ENCODE results near the gene SASH1. TPM values are rescaled to one million over a fixed set of nuclear protein-coding genes. Genes with fewer than 3 reads are reported as not detected.
"Not testable (repeated sequence)": the region's sequence is repeated elsewhere in the genome, so short reads cannot be mapped to it uniquely, and the experiment has no call there.

SASH1 gene
- total RNA-seq, 2 donors from 2014 or later, result 4.6 to 12.4 TPM

DNA sequence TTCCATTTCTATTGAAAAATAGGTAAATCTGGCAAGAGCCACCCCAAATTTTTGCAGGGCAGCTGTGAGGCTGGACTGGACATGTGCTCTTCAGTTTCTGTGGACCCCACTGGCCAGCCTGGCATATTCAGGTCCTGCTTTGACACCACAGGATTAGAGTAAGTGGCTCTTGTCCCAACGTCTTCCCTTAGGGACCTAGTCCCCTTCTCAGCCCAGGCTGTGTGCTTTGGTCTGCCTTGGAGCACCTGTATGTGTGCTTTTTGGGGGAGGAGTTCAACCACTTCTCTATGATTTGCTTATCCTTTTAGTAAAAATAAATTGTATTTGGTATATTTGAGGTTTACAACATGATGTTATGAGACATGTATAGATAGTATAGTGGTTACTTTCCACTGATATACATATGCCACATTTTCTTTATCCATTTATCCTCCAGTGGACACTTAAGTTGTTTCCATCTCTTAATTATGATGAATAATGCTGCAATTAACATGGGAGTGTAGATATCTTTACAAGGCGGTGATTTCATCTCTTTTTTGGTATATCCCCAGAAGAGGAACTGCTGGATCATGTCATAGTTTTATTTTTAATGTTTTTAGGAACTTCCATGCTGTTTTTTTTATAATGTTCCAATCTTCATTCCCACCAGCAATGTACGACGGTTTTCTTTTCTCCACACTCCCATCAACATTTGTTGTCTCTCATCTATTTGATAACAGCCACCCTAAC, 236.4 kb downstream of the SASH1 start:
- H3K4me1 ChIP-seq (ENCODE audit: control insufficient read depth, insufficient read depth, low read length), result peaks cover 5% of the 10 kb centered on the region
- no peak overlapping the region for H3K4me3 ChIP-seq (ENCODE audit: low read length)
- H3K36me3 ChIP-seq (ENCODE audit: control insufficient read depth, insufficient read depth, low read length), result no peaks in the 10 kb centered on the region
- WGBS, 2 experiments (ENCODE audit: insufficient coverage in 1 of 2, insufficient read length in 1 of 2), result 38 to 58% methylated on average over 2 to 4 of the region's 4 CpGs
- peaks cover 21% of the 10 kb centered on the region for H3K9me3 Mint-ChIP-seq
- no peaks in the 10 kb centered on the region for H3K27me3 Mint-ChIP-seq (ENCODE audit: insufficient read depth)
- TF ChIP-seq, protein P1, sequence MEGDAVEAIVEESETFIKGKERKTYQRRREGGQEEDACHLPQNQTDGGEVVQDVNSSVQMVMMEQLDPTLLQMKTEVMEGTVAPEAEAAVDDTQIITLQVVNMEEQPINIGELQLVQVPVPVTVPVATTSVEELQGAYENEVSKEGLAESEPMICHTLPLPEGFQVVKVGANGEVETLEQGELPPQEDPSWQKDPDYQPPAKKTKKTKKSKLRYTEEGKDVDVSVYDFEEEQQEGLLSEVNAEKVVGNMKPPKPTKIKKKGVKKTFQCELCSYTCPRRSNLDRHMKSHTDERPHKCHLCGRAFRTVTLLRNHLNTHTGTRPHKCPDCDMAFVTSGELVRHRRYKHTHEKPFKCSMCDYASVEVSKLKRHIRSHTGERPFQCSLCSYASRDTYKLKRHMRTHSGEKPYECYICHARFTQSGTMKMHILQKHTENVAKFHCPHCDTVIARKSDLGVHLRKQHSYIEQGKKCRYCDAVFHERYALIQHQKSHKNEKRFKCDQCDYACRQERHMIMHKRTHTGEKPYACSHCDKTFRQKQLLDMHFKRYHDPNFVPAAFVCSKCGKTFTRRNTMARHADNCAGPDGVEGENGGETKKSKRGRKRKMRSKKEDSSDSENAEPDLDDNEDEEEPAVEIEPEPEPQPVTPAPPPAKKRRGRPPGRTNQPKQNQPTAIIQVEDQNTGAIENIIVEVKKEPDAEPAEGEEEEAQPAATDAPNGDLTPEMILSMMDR (conservative IDR thresholded peaks at IDR 0.05), result no peak
- H3K27ac ChIP-seq (ENCODE audit: low read depth, low read length), result no peak overlapping the region
- peaks cover 14% of the 10 kb centered on the region for H3K4me1 Mint-ChIP-seq
- H3K9ac ChIP-seq (ENCODE audit: extremely low read depth, low read length, poor library complexity, severe bottlenecking), result no peak overlapping the region
- no peaks in the 10 kb centered on the region for H3K27me3 ChIP-seq (ENCODE audit: control insufficient read depth, insufficient read depth, low read length, poor library complexity, severe bottlenecking)
- peaks cover 4% of the 10 kb centered on the region for H3K36me3 Mint-ChIP-seq (ENCODE audit: low read depth)
- peaks cover 13% of the 10 kb centered on the region for H3K9me3 ChIP-seq (ENCODE audit: control insufficient read depth, low read length)
- no peak for DNase-seq
- H3K27ac Mint-ChIP-seq, result no peak overlapping the region
- H3K4me3 Mint-ChIP-seq, result no peak overlapping the region

DNA sequence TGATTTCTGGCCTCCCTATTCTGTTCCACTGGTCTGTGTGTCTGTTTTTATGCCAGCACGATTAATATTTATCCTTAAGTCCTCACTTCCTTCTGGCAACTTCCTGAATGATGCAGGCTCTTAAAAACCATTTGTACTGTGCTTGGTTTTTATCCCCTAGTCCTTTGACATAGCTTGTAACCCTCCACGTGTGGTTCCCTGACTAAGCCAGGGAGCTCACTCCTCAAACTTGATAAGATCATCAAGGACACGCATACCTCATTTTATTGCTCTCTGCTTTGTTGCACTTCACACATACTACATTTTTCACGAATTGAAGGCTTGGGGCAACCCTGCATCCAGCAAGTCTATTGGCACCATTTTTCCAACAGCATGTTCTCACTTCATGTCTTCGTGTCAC, 237.8 kb downstream of the SASH1 start:
- H3K27ac ChIP-seq (ENCODE audit: low read depth, low read length), result no peak overlapping the region
- H3K4me1 Mint-ChIP-seq, result peaks cover 14% of the 10 kb centered on the region
- H3K4me3 ChIP-seq (ENCODE audit: low read length), result no peak overlapping the region
- peaks cover 21% of the 10 kb centered on the region for H3K9me3 ChIP-seq (ENCODE audit: control insufficient read depth, low read length)
- H3K9me3 Mint-ChIP-seq, result peaks cover 35% of the 10 kb centered on the region
- H3K36me3 ChIP-seq (ENCODE audit: control insufficient read depth, insufficient read depth, low read length), result no peaks in the 10 kb centered on the region
- TF ChIP-seq, protein P1 (conservative IDR thresholded peaks at IDR 0.05), result no peak
- peaks cover 5% of the 10 kb centered on the region for H3K4me1 ChIP-seq (ENCODE audit: control insufficient read depth, insufficient read depth, low read length)
- no peak overlapping the region for H3K4me3 Mint-ChIP-seq
- no peak for DNase-seq
- H3K27me3 ChIP-seq (ENCODE audit: control insufficient read depth, insufficient read depth, low read length, poor library complexity, severe bottlenecking), result no peaks in the 10 kb centered on the region
- H3K36me3 Mint-ChIP-seq (ENCODE audit: low read depth), result peaks cover 6% of the 10 kb centered on the region
- no peak overlapping the region for H3K27ac Mint-ChIP-seq
- no peak overlapping the region for H3K9ac ChIP-seq (ENCODE audit: extremely low read depth, low read length, poor library complexity, severe bottlenecking)
- no peaks in the 10 kb centered on the region for H3K27me3 Mint-ChIP-seq (ENCODE audit: insufficient read depth)
- 91% methylated on average over 4 of the region's 5 CpGs for WGBS, 2 experiments (ENCODE audit: insufficient coverage in 1 of 2, insufficient read length in 1 of 2)

DNA sequence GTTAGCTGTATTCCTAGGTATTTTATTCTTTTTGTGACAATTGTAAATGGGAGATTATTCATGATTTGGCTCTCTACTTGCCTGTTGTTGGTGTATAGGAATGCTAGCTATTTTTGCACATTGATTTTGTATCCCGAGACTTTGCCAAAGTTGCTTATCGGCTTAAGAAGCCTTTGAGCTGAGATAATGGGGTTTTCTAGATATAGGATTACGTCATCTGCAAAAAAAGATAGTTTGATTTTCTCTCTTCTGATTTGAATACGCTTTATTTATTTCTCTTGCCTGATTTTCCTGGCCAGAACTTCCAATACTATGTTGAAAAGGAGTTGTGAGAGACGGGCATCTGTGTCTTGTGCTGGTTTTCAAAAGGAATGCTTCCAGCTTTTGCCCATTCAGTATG, 241.0 kb downstream of the SASH1 start:
- Histone ChIP-seq H3K4me1 (ENCODE audit: control insufficient read depth, insufficient read depth, low read length) (peaks cover 1% of the 10 kb centered on the region), H3K27ac (ENCODE audit: low read depth, low read length) (no peak overlapping the region), H3K4me3 (ENCODE audit: low read length) (no peak overlapping the region), H3K36me3 (ENCODE audit: control insufficient read depth, insufficient read depth, low read length) (no peaks in the 10 kb centered on the region), H3K9me3 (ENCODE audit: control insufficient read depth, low read length) (peaks cover 38% of the 10 kb centered on the region), H3K9ac (ENCODE audit: extremely low read depth, low read length, poor library complexity, severe bottlenecking) (no peak overlapping the region), H3K27me3 (ENCODE audit: control insufficient read depth, insufficient read depth, low read length, poor library complexity, severe bottlenecking) (no peaks in the 10 kb centered on the region)
- no peak for DNase-seq
- Mint-ChIP-seq H3K27me3 (ENCODE audit: insufficient read depth) (no peaks in the 10 kb centered on the region), H3K4me3 (no peak overlapping the region), H3K4me1 (peaks cover 13% of the 10 kb centered on the region), H3K9me3 (peaks cover 63% of the 10 kb centered on the region), H3K36me3 (ENCODE audit: low read depth) (peaks cover 8% of the 10 kb centered on the region), H3K27ac (no peak overlapping the region)
- 94 to 98% methylated on average over 5 of the region's 5 CpGs for WGBS, 2 experiments (ENCODE audit: insufficient coverage in 1 of 2, insufficient read length in 1 of 2)
- TF ChIP-seq, protein P1 (conservative IDR thresholded peaks at IDR 0.05), result no peak

DNA sequence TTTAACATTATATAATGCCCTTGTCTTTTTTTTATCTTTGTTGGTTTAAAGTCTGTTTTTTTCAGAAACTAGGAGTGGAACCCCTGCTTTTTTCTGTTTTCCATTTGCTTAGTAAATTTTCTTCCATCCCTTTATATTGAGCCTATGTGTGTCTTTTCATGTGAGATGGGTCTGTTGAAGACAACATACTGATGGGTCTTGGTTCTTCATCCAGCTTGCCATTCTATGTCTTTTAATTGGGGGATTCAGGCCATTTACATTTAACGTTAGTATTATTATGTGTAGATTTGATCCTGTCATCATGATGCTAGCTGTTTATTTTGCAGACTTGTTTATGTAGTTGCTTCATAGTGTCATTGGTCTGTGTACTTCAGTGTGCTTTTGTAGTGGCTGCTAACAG, 243.0 kb downstream of the SASH1 start:
- 92% methylated on average over 1 of the region's 1 CpG; no CpG with 5 or more reads in 1 of the 2 experiments for WGBS, 2 experiments (ENCODE audit: insufficient coverage in 1 of 2, insufficient read length in 1 of 2)
- H3K4me3 Mint-ChIP-seq; H3K27me3 ChIP-seq (ENCODE audit: control insufficient read depth, insufficient read depth, low read length, poor library complexity, severe bottlenecking); H3K27ac ChIP-seq (ENCODE audit: low read depth, low read length); DNase-seq; H3K27me3 Mint-ChIP-seq (ENCODE audit: insufficient read depth); H3K4me3 ChIP-seq (ENCODE audit: low read length); H3K36me3 Mint-ChIP-seq (ENCODE audit: low read depth); H3K9ac ChIP-seq (ENCODE audit: extremely low read depth, low read length, poor library complexity, severe bottlenecking); H3K4me1 ChIP-seq (ENCODE audit: control insufficient read depth, insufficient read depth, low read length); H3K27ac Mint-ChIP-seq; H3K4me1 Mint-ChIP-seq; H3K36me3 ChIP-seq (ENCODE audit: control insufficient read depth, insufficient read depth, low read length): not testable (repeated sequence)
- peaks cover 73% of the 10 kb centered on the region for H3K9me3 Mint-ChIP-seq
- H3K9me3 ChIP-seq (ENCODE audit: control insufficient read depth, low read length), result peaks cover 53% of the 10 kb centered on the region
